GM18873 (cell line): Measurements from ENCODE around the gene ADGRL1.
"Not testable (repeated sequence)": the region's sequence is repeated elsewhere in the genome, so short reads cannot be mapped to it uniquely, and the experiment has no call there.

Source experiments
- ATAC-seq: cut with Tn5 transposase; IDR thresholded peaks from one replicate; pipeline ENCODE4 v1.9.1; 2021; ENCODE audit warnings: mild to moderate bottlenecking, moderate library complexity, moderate number of reproducible peaks; ENCODE audit not compliant: unreplicated experiment, low FRiP score

ADGRL1 gene

GRCh38 chr19:14221345-14221744 lies 15.4 kb upstream of the ADGRL1 start:
- not testable (repeated sequence) for ATAC-seq

- no peak for ATAC-seq
These were observed 12.8 kb upstream of the ADGRL1 start for GRCh38 chr19:14218620-14219330.

DNA sequence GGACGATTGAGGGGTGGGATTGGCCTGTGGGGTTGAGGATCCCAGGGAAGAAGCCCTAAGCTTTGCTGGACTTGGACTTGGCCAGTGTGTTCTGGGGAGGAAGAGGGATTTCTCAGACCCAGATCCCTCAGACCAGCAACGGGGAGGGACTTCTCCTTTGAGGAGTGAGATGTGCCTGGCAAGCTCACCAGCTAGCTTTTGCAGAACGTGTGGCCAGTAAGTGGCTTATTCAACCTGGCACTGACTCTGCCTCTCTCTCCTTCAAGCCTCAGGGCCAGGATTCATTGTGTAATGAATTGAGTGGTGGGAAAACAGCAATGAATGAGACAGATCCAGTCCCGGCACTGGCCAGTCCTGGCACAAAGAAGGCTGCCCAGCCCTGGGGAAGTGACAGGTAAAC lies 11.9 kb upstream of the ADGRL1 start:
- ATAC-seq: not testable (repeated sequence)

GRCh38 chr19:14214580-14214979 lies 8.6 kb upstream of the ADGRL1 start:
- ATAC-seq: no peak

- ATAC-seq: not testable (repeated sequence)
These were observed 4.2 kb upstream of the ADGRL1 start for GRCh38 chr19:14210182-14210581.

DNA sequence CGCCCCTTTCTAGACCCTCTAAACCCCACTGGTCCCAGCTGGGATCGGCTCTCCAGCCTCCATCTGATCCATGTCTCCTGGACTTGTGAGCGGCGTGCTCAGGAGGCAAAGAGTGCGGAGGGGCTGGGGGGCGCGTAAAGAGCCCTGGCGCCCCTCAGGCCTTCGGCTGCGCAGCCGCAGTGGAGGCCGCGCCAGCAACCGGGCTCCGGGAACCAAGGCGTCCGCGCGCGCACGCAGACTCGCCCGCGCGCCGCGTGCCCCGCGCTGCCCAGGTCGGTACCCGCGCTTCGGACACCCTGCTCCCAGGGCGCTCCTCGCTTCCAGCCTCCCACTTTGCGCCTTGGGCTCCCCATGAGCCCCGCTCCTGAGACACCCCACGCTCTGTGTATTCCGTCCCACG lies 3.4 kb upstream of the ADGRL1 start:
- ATAC-seq: not testable (repeated sequence)

- not testable (repeated sequence) for ATAC-seq
These were observed 2.5 kb upstream of the ADGRL1 start for GRCh38 chr19:14208496-14208895.

DNA sequence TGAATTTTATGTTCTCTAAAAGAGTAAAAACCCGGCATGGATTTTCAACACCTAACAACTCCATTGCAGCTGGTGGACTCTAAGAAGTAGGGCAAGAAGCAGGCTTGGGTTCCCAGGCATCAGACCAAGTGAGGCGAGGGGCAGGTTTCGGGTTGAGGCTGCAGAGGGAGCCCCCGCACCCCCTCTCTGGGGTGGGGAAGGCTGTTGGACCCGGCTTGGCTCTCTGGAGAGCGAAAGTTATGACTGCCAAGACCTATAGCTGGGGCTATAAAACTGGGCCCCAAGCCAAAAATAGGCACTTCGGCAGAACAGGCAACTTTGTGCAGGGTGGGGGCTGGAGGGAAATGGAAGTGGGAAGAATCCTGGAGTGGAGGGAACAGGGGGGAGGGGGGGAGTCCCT lies 1.8 kb upstream of the ADGRL1 start:
- ATAC-seq: not testable (repeated sequence)

- not testable (repeated sequence) for ATAC-seq
These were observed 1.1 kb upstream of the ADGRL1 start for GRCh38 chr19:14206737-14207726.

- ATAC-seq: not testable (repeated sequence)
These were observed 339 bp upstream of the ADGRL1 start for GRCh38 chr19:14206308-14206707.

- not testable (repeated sequence) for ATAC-seq
These were observed 1.1 kb downstream of the ADGRL1 start for GRCh38 chr19:14204676-14205451.

GRCh38 chr19:14204219-14204618 lies 1.8 kb downstream of the ADGRL1 start:
- not testable (repeated sequence) for ATAC-seq

GRCh38 chr19:14203788-14204187 lies 2.2 kb downstream of the ADGRL1 start:
- ATAC-seq: not testable (repeated sequence)

DNA sequence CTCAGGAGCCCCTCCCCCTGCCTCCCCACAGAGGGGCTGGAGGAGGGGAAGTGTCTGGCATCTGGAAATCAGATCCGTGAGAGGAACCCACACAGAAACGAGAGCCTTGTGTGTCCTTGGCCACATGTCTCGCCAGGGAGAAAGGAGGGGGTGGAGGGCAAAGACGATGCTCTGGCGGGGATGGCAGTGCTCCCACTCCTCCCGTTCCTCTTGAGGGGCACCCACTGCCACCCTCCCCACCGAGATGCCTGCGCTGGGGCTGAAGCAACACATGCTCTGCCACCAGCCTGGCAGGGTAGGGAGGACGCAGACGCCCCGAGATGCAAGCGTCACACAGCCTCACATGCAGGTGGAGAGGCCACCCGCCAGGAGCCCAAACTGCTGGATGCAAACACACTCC lies 2.8 kb downstream of the ADGRL1 start:
- ATAC-seq: no peak

DNA sequence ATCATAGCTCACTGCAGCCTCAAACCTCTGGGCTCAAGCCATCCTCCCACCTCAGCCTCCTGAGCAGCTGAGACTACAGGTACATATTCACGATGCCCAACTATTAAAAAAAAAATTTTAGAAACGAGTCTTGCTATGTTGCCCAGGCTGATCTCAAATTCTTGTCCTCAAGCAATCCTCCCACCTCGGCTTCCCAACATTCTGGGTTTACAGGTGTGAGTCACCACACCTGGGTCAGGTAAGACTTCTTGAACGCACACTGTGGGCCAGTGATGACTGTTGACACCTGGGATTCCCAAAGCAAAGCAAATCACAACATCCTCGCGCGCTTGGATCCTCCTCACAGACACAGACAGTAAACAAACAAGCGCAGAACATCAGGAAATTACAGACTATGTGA lies 4.5 kb downstream of the ADGRL1 start:
- ATAC-seq: not testable (repeated sequence)

- not testable (repeated sequence) for ATAC-seq
These were observed 5.7 kb downstream of the ADGRL1 start for GRCh38 chr19:14200147-14200841.

GRCh38 chr19:14198384-14199376 lies 7.3 kb downstream of the ADGRL1 start:
- no peak for ATAC-seq

GRCh38 chr19:14197882-14198281 lies 8.1 kb downstream of the ADGRL1 start:
- ATAC-seq: no peak

- ATAC-seq: not testable (repeated sequence)
These were observed 8.7 kb downstream of the ADGRL1 start for GRCh38 chr19:14197288-14197687.
